OCI-LY7 (cell line): ENCODE results near the gene CTSO.

Source experiments
- EZH2phosphoT487 ChIP-seq: fragments of 200-600 bp; sonication (generic); IDR thresholded peaks from 2 replicates; pipeline ENCODE4 v1.6.1; 2018; ENCODE audit warnings: low read depth, borderline replicate concordance, mild to moderate bottlenecking, mixed run types, antibody characterized with exemption, low read length, moderate library complexity, mixed read lengths
- TF ChIP-seq, protein P1 (sequence below): fragments of 200-600 bp; sonication (generic); conservative IDR thresholded peaks from 2 replicates; pipeline ENCODE4 v1.5.1; 2014; ENCODE audit warnings: mild to moderate bottlenecking, antibody characterized with exemption, low read length, moderate library complexity, mixed read lengths

DNA sequence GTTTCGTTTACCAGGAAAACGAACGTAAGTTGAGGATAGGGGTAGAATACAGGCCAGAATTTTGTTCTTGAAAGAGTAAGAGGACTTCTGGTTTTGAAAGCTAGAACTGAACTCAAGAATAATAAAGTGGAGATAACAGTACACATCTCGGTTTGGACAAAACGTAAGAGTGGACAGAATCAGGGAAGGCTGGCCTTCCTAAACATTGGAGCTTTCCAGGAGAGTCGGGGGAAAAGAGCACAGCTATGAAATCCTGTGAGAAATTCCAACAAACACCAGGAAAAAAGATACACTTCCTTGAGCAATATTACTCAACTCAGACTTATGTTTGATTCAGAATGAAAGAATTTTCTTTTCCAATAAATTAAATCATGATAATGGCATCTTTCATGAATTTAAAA, 1.2 kb downstream of the CTSO start:
- TF ChIP-seq EZH2phosphoT487 = no peak
- TF ChIP-seq, protein P1, sequence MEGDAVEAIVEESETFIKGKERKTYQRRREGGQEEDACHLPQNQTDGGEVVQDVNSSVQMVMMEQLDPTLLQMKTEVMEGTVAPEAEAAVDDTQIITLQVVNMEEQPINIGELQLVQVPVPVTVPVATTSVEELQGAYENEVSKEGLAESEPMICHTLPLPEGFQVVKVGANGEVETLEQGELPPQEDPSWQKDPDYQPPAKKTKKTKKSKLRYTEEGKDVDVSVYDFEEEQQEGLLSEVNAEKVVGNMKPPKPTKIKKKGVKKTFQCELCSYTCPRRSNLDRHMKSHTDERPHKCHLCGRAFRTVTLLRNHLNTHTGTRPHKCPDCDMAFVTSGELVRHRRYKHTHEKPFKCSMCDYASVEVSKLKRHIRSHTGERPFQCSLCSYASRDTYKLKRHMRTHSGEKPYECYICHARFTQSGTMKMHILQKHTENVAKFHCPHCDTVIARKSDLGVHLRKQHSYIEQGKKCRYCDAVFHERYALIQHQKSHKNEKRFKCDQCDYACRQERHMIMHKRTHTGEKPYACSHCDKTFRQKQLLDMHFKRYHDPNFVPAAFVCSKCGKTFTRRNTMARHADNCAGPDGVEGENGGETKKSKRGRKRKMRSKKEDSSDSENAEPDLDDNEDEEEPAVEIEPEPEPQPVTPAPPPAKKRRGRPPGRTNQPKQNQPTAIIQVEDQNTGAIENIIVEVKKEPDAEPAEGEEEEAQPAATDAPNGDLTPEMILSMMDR = no peak
